Lower lobe of right lung (tissue), 2 donors: ENCODE measurements around the gene ORM2. TPM values are rescaled to one million over a fixed set of nuclear protein-coding genes. Genes with fewer than 3 reads are reported as not detected.
A peak's percentile ranks its signal among the peaks of the same experiment; 100 is the strongest.

Experiments
- ATAC-seq, 2 donors: fragments of 200-7000 bp; cut with Tn5 transposase; one replicate each; pipeline ENCODE4 v1.9.1; 2020 to 2022; ENCODE audit warnings: mild to moderate bottlenecking in 2 of 2, moderate library complexity in 2 of 2
- DNase-seq: peaks from one replicate; pipeline ENCODE4 v3.0.0-alpha.2; 2020
- H3K27ac ChIP-seq: fragments of 200-600 bp; one replicate; pipeline ENCODE4 v1.8.0; 2022
- H3K27me3 ChIP-seq: fragments of 200-600 bp; one replicate; pipeline ENCODE4 v1.8.0; 2022; ENCODE audit warnings: low read depth
- H3K36me3 ChIP-seq: fragments of 200-600 bp; one replicate; pipeline ENCODE4 v1.8.0; 2022; ENCODE audit warnings: mild to moderate bottlenecking
- H3K4me1 ChIP-seq: fragments of 200-600 bp; one replicate; pipeline ENCODE4 v1.8.0; 2022
- H3K4me3 ChIP-seq: fragments of 200-600 bp; one replicate; pipeline ENCODE4 v1.8.0; 2022; ENCODE audit warnings: mild to moderate bottlenecking
- H3K9me3 ChIP-seq: fragments of 200-600 bp; one replicate; pipeline ENCODE4 v1.8.0; 2022
- CTCF ChIP-seq: fragments of 200-600 bp; IDR thresholded peaks from one replicate; pipeline ENCODE4 v1.8.0; 2022; ENCODE audit warnings: antibody characterized with exemption, mild to moderate bottlenecking
- intact Hi-C: fragments of 100-400 bp; cut with DNase I; formaldehyde crosslinking; loops from one replicate; pipeline ENCODE4 v1.11.0; 2022
- total RNA-seq: library from RNA; stranded (reverse); fragmentation: NEBNext Ultra II Directional; extraction: Animal tissue kit (Norgen Biotek cat#: 25700); gene quantifications from one replicate; pipeline ENCODE4 v1.2.1, GENCODE V29; 2021
- donor health status: DM: no; HTN: yes; CAD: no; lungs with severe emphysema.

The ORM2 gene
- total RNA-seq, 1 donor from 2014 or later: 3.1 TPM

GRCh38 chr9:114339130-114339908 lies 9.7 kb downstream of the ORM2 start:
- peak; percentile 60 for DNase-seq
- Histone ChIP-seq H3K27ac (no peak overlapping the region), H3K4me3 (no peak overlapping the region), H3K9me3 (no peaks in the 10 kb centered on the region), H3K4me1 (no peaks in the 10 kb centered on the region), H3K36me3 (peaks cover 94% of the 10 kb centered on the region), H3K27me3 (no peaks in the 10 kb centered on the region)
- peak; percentile 63 to 74 for ATAC-seq
- peak; percentile 84 for TF ChIP-seq CTCF
- intact Hi-C loops: no loop called here

- Histone ChIP-seq H3K4me1 (no peaks in the 10 kb centered on the region), H3K9me3 (no peaks in the 10 kb centered on the region), H3K27me3 (no peaks in the 10 kb centered on the region), H3K4me3 (no peak overlapping the region), H3K36me3 (peaks cover 100% of the 10 kb centered on the region), H3K27ac (no peak overlapping the region)
- ATAC-seq: no peak
- intact Hi-C loops: no loop called here
- TF ChIP-seq CTCF: no peak
- DNase-seq: no peak
Observed at GRCh38 chr9:114341152-114341830, 11.6 kb downstream of the ORM2 start.

- no peak for TF ChIP-seq CTCF
- H3K4me3 ChIP-seq: no peak overlapping the region
- DNase-seq (no peak), ATAC-seq (no peak)
- no peaks in the 10 kb centered on the region for H3K27me3 ChIP-seq
- no peaks in the 10 kb centered on the region for H3K4me1 ChIP-seq
- H3K36me3 ChIP-seq: peaks cover 100% of the 10 kb centered on the region
- no peak overlapping the region for H3K27ac ChIP-seq
- intact Hi-C loops: no loop called here
- no peaks in the 10 kb centered on the region for H3K9me3 ChIP-seq
Observed at GRCh38 chr9:114341991-114342390, 12.3 kb downstream of the ORM2 start.

GRCh38 chr9:114342755-114343440 lies 13.2 kb downstream of the ORM2 start:
- Histone ChIP-seq H3K4me3 (no peak overlapping the region), H3K36me3 (peaks cover 100% of the 10 kb centered on the region), H3K27ac (no peak overlapping the region), H3K27me3 (no peaks in the 10 kb centered on the region), H3K4me1 (no peaks in the 10 kb centered on the region), H3K9me3 (no peaks in the 10 kb centered on the region)
- intact Hi-C loops: no loop called here
- ATAC-seq (no peak), DNase-seq (no peak)
- TF ChIP-seq CTCF: no peak

GRCh38 chr9:114343471-114344187 lies 14.0 kb downstream of the ORM2 start:
- Histone ChIP-seq H3K4me3 (no peak overlapping the region), H3K36me3 (peaks cover 100% of the 10 kb centered on the region), H3K27me3 (no peaks in the 10 kb centered on the region), H3K27ac (no peak overlapping the region), H3K4me1 (peaks cover 3% of the 10 kb centered on the region), H3K9me3 (no peaks in the 10 kb centered on the region)
- DNase-seq (no peak), ATAC-seq (no peak)
- no peak for TF ChIP-seq CTCF
- intact Hi-C loops: no loop called here
